ENCODE data around the gene GDI1. TPM values are rescaled to one million over a fixed set of nuclear protein-coding genes. Genes with fewer than 3 reads are reported as not detected.

GDI1 gene
- polyA plus RNA-seq, 1 donor (not counting 4 experiments of a cell fraction or from before 2014, with no cell fraction given), result 61.8 TPM

DNA sequence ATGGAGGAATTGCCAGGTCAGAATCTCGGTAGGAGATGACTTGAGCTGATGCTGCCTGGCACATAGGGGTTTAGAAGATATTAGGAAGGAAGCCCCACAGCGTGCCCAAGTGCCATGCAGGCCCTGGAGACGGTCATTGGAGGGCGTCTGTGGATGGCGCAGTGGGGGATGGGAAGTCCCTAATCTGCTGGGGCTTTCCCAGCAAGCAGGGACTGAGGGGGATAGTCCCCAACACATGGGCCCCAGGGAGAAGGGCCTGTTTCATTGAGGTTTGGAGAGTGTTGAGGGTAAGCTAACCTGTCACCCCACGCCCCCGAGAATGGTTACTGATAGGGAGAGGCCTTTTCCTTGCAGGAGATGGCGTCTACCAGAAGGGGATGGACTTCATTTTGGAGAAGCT is 17.8 kb upstream of the GDI1 start:
- Histone ChIP-seq H3K27ac (ENCODE audit: control insufficient read depth, insufficient read depth, low read length) (no peak overlapping the region), H3K79me2 (ENCODE audit: control insufficient read depth, insufficient read depth, low read length) (no peaks in the 10 kb centered on the region), H3K9me3 (ENCODE audit: control insufficient read depth, low read depth, low read length) (no peaks in the 10 kb centered on the region), H2AFZ (ENCODE audit: control insufficient read depth, low read length) (no peak overlapping the region), H3K4me3 (ENCODE audit: control insufficient read depth in 2 of 3, extremely low read depth in 1 of 3, insufficient read depth in 2 of 3, low read depth in 1 of 3, low read length in 3 of 3) (no peak overlapping the region), H4K20me1 (ENCODE audit: control insufficient read depth, extremely low read depth, insufficient read depth, low read length) (no peaks in the 10 kb centered on the region), H3K36me3 (ENCODE audit: control insufficient read depth in 2 of 2, extremely low read depth in 1 of 2, insufficient read depth in 2 of 2, low read length in 2 of 2) (peaks cover 0 to 4% of the 10 kb centered on the region in 2 experiments), H3K4me1 (ENCODE audit: control insufficient read depth, extremely low read depth, insufficient read depth, low read length) (no peaks in the 10 kb centered on the region), H3K4me2 (ENCODE audit: control insufficient read depth, extremely low read depth, insufficient read depth, low read depth, low read length) (no peak overlapping the region), H3K27me3 (ENCODE audit: control insufficient read depth, extremely low read depth, insufficient read depth, low read length) (no peaks in the 10 kb centered on the region), H3K9me1 (ENCODE audit: control insufficient read depth, extremely low read depth, insufficient read depth, low read length) (no peaks in the 10 kb centered on the region), H3K9ac (ENCODE audit: control insufficient read depth, extremely low read depth, insufficient read depth, low read length) (no peak overlapping the region)
- TF ChIP-seq EZH2 (IDR thresholded peaks at IDR 0.05; ENCODE audit: low read length), result no peak
- TF ChIP-seq, protein P1, sequence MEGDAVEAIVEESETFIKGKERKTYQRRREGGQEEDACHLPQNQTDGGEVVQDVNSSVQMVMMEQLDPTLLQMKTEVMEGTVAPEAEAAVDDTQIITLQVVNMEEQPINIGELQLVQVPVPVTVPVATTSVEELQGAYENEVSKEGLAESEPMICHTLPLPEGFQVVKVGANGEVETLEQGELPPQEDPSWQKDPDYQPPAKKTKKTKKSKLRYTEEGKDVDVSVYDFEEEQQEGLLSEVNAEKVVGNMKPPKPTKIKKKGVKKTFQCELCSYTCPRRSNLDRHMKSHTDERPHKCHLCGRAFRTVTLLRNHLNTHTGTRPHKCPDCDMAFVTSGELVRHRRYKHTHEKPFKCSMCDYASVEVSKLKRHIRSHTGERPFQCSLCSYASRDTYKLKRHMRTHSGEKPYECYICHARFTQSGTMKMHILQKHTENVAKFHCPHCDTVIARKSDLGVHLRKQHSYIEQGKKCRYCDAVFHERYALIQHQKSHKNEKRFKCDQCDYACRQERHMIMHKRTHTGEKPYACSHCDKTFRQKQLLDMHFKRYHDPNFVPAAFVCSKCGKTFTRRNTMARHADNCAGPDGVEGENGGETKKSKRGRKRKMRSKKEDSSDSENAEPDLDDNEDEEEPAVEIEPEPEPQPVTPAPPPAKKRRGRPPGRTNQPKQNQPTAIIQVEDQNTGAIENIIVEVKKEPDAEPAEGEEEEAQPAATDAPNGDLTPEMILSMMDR (optimal IDR thresholded peaks at IDR 0.05 in 1 of 3, IDR thresholded peaks at IDR 0.05 in 1 of 3, conservative IDR thresholded peaks at IDR 0.05 in 1 of 3; ENCODE audit: extremely low read depth in 1 of 3, insufficient read depth in 2 of 3, low read length in 3 of 3), result no peak
- FAIRE-seq, result no peak
- dilution Hi-C loops (cut with MboI; ENCODE audit: extremely low pct_ligation_motif_present, low sequenced_read_pairs), result no loop called here
- DNase-seq (ENCODE audit: low read depth, low spot score), result no peak

DNA sequence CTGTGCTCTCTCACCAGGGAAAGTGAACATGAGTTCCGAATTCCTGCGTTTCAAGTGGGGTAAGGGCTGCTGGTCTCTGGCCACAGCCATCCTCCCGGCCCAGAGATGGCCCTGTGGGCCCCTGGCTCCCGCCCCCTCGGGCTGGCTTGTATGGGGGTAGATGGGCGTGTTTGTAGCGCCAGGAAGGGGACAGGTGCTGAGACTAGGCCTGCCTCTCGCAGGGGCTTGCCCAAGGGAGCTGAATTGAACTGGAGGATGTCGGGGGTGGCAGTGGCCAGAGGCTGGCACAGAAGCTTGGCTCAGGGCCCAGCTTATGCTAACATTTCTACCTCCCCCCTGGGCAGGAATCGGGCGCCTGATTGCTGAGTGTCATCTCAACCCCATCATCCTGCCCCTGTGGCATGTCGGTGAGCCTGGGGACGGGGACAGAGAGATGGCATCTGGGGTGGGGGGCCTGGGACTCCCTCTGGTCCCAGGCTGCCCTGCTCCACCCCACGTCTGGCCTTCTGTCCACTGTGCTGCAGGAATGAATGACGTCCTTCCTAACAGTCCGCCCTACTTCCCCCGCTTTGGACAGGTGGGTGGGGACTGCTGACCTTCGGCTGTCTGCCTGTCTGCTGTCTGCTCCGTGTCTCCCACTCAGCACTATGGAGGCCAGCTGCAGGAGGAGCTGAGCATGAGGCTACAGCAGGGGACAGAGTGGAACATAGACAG is 17.1 kb upstream of the GDI1 start:
- dilution Hi-C loops (cut with MboI; ENCODE audit: extremely low pct_ligation_motif_present, low sequenced_read_pairs), result no loop called here

More for the DNA sequence above, 17.1 kb upstream of the GDI1 start:
- no peak for FAIRE-seq
- Histone ChIP-seq H3K4me2 (ENCODE audit: control insufficient read depth, extremely low read depth, insufficient read depth, low read depth, low read length) (no peak overlapping the region), H3K79me2 (ENCODE audit: control insufficient read depth, insufficient read depth, low read length) (no peaks in the 10 kb centered on the region), H3K27ac (ENCODE audit: control insufficient read depth, insufficient read depth, low read length) (no peak overlapping the region), H3K9me1 (ENCODE audit: control insufficient read depth, extremely low read depth, insufficient read depth, low read length) (no peaks in the 10 kb centered on the region), H4K20me1 (ENCODE audit: control insufficient read depth, extremely low read depth, insufficient read depth, low read length) (no peaks in the 10 kb centered on the region), H3K27me3 (ENCODE audit: control insufficient read depth, extremely low read depth, insufficient read depth, low read length) (no peaks in the 10 kb centered on the region), H2AFZ (ENCODE audit: control insufficient read depth, low read length) (no peak overlapping the region), H3K36me3 (ENCODE audit: control insufficient read depth in 2 of 2, extremely low read depth in 1 of 2, insufficient read depth in 2 of 2, low read length in 2 of 2) (peaks cover 0 to 4% of the 10 kb centered on the region in 2 experiments), H3K4me1 (ENCODE audit: control insufficient read depth, extremely low read depth, insufficient read depth, low read length) (no peaks in the 10 kb centered on the region), H3K9ac (ENCODE audit: control insufficient read depth, extremely low read depth, insufficient read depth, low read length) (no peak overlapping the region), H3K9me3 (ENCODE audit: control insufficient read depth, low read depth, low read length) (no peaks in the 10 kb centered on the region), H3K4me3 (ENCODE audit: control insufficient read depth in 2 of 3, extremely low read depth in 1 of 3, insufficient read depth in 2 of 3, low read depth in 1 of 3, low read length in 3 of 3) (no peak overlapping the region)
- TF ChIP-seq EZH2 (IDR thresholded peaks at IDR 0.05; ENCODE audit: low read length), result no peak
- TF ChIP-seq, protein P1 (optimal IDR thresholded peaks at IDR 0.05 in 1 of 3, IDR thresholded peaks at IDR 0.05 in 1 of 3, conservative IDR thresholded peaks at IDR 0.05 in 1 of 3; ENCODE audit: extremely low read depth in 1 of 3, insufficient read depth in 2 of 3, low read length in 3 of 3), result no peak
- DNase-seq (ENCODE audit: low read depth, low spot score), result no peak
